ENCODE results near the gene RAB3IP.
"Not testable (repeated sequence)": the region's sequence is repeated elsewhere in the genome, so short reads cannot be mapped to it uniquely, and the experiment has no call there.

The RAB3IP gene

DNA sequence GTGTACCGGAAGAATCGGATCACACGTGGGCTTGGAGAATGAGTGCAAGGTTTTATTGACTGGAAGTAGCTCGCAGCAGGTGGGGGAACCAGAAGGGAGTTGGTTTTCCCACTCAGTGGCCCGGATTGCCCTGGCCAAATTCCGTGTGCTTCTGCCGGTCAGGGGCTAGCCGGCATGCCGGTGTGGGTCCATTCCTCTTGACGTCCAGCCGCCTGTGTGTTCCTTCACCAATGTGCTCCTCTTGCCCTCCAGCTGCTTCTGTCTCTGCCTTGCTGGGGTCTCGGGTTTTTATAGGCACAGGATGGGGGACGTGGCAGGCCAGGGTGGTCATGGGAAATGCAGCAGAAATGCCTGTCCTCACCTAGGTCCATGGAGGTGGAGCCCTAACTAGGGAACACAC, 97.4 kb downstream of the RAB3IP start:
- DNase-seq (ENCODE audit: low spot score) = no peak

DNA sequence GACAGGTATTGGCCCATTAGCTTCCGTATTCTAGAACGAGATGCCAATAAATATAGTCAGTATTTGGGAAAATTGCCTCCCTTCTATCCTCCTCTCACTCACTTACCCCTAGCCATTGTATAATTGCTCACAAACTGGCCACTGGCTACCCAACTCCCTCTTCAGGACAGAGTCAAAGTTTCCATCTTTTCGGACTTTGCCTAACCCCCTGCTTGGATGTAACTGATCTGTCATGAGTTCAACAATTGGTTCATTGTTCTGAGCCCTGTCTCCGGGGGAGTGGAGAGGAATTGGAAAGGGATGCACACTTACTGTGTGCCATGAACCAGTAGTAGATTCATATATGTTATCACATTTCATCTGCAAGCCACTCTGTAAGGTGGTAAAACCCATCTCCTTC, 98.5 kb downstream of the RAB3IP start:
- DNase-seq (ENCODE audit: low spot score) = no peak

DNA sequence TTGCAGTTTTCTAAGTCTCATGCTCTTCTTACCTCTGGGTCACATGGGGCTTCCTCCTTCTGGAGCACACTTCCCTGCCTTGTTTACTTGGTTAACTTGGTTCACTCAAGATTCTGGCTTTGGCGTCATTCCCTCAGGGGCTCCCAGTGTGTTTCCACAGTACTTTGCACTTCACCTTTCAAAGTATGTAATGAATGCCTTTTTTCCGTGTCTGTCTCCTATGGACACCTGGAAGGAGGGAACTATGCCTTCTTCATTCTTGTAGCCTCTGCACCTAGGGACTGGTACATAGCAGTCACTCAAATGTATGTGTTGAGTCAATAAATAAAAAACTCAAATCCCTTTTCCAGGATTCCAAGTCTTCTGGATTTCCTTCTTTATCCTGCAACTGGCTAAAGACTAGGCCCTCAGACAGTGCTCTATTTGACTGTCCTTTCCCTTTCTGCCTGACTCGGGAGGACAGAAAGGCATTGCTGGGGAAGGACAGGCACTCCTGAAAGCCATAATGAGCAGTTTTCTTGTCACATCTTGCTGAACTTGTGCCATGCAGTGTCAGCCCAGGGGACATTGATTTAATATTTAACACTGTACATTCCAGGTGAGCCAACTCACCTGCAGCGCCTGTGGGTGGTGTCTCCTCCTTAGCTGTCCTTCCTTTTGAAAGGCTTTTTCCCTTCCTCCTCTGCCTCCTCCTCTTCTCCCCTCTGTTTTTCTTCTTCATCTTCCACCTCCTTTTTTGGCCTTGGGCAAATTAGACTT, 99.2 kb downstream of the RAB3IP start:
- no peak for DNase-seq (ENCODE audit: low spot score)

DNA sequence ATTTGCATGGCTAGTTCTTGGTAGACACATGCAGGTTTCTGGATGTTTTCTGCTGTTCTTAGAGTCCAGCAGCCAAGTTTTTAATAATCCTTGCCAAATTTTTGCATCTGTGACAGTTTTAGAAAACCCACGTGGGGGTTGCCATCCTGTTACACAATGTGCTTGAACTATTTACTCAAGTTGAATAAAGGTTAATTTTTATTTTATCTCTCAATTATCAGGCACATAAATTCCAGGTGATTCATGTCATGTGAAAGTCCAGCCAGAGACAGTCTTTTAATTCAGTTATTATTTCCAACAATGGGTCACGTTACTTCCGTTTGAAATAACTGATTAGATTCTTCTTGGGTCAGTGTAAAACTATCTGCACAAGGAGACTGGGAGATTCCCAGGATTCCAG, 102.1 kb downstream of the RAB3IP start:
- no peak for DNase-seq (ENCODE audit: low spot score)

DNA sequence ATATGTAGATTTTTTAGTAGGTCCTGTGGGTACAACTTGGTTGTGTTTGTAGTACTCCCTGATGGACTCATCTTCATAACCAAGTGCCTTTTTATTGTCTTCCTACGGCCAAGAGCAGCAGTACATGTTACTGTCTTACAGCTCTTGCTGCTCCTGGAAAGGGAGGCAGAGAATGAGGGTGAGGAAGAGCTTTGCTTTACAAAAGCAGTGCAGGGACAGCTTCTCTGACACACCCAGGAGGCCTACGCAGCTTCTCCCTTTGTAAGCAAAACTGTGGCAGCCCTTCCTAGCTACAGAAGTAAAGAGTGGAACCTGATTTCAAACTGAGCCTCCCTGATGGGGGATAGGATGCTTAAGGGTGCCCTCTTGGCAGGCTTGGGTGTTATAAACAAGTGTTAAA, 104.9 kb downstream of the RAB3IP start:
- no peak for DNase-seq (ENCODE audit: low spot score)

DNA sequence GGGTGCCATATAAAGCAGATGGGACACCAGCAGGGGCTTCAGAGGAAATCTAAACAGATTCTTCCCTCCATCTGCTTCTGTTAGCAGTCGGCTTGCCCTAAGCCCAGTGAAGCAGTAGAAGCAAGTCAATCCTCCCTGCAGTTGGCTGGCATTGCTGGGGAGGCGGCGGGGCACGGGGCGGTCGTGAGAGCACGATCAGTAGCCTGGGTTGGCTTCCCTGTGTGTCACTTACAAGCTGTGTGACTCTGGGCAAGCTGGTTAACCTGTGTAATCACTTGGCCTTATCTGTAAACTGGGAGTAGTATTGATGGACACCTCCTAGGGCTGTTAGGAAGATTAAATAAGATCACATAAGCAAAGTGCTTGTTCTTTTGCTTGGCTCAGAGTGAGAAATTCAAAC, 105.8 kb downstream of the RAB3IP start:
- DNase-seq (ENCODE audit: low spot score) = no peak

DNA sequence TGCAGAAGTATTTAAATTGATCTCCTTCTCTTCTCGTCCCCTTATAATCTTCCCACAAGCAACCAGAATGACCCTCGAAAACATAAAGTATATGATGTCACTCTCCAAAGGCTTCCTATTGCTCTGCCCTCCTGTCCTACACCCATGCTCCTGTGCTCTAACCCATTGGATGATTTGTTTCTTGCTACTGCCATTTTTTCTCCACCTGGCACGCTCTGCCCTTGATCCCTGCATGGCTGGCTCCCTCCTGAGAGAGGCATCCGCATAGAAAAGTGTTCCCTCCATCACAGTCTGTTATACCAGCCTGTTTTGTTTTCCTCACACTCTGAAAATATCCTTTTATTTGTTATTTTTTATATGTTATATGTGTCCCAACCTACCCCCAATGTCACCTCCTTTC, 106.2 kb downstream of the RAB3IP start:
- no peak for DNase-seq (ENCODE audit: low spot score)

DNA sequence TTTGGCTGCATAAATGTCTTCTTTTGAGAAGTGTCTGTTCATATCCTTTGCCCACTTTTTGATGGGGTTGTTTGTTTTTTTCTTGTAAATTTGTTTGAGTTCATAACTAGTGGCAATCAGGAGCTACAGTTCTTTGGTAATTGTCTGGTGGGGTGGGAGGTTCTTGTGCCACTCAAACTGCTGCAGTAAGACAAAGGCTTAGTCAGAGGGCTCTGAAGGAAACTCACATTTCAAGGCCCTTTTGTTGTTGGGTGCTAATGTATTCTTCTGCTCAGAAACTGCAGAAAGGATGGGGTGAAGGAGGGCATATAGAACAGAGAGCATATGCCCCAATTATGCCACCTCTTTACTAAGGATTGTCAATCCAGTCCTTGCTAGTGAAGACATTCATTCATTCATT, 108.3 kb downstream of the RAB3IP start:
- DNase-seq (ENCODE audit: low spot score) = no peak

DNA sequence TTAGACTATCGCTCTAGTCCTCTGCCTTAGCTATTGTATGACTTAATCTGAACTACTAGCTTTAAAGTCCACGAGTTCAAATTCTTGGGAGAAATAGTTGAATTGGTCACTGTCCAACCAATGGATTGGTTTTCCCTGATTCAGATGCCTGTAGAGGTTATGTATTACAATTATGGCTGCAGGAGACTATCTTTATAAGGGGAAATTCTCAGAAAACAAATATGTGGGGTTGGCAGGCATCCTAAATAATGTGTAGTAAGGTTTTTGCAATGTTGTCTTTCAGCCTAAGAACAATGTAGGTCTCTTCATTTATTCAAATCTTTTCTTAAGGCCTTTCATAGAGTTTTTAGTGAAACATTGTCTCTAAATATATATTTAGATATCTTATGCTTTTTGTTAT, 113.3 kb downstream of the RAB3IP start:
- DNase-seq (ENCODE audit: low spot score) = no peak

DNA sequence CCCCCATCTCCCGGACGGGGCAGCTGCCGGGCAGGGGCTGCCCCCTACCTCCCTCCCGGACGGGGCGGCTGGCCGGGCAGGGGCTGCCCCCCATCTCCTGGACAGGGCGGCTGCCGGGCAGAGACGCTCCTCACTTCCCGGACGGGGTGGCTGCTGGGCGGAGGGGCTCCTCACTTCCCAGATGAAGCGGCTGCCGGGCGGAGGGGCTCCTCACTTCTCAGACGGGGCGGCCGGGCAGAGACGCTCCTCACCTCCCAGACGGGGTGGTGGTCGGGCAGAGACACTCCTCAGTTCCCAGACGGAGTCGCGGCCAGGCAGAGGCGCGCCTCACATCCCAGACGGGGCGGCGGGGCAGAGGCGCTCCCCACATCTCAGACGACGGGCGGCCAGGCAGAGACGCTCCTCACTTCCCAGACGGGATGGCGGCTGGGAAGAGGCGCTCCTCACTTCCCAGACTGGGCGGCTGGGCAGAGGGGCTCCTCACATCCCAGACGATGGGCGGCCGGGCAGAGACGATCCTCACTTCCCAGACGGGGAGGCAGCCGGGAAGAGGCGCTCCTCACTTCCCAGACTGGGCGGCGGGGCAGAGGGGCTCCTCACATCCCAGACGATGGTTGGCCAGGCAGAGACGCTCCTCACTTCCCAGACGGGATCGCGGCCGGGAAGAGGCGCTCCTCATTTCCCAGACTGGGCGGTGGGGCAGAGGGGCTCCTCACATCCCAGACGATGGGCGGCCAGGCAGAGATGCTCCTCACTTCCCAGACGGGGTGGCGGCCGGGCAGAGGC, 114.7 kb downstream of the RAB3IP start:
- DNase-seq (ENCODE audit: low spot score) = not testable (repeated sequence)

DNA sequence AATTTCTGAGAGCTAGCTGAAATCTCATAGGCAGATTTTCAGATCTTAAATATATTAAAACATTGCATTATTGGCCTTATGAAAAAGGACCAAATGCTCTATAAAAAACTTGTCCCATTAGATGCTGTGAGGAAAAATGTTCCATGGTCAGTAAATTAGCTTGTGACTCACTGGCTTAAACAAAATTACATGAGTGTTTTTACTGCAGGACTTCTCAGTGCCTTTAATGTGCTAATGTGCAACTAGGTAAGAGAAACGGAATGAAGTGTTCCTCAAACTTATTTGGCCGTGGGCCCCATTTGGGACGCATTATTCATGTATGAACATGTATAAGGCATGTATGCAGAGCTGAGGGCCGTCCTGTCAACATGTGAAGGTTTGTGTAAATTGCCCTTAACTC, 128.0 kb downstream of the RAB3IP start:
- DNase-seq (ENCODE audit: low spot score) = no peak

DNA sequence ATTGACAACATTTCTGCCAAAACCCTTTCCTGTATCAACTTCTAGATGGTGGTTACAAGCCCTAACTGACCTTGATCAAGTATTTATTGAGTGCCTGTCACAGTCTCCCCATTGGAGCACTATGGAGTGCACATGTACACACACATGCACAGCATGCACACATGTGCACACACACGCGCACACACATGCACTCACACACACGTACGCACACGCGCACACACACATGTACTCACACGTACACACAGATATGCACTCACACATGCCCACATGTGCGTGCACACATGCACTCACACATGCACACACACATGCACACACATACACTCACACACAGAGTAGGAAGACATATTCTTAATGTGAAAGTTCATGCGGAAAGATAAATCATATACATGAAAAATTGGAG, 130.0 kb downstream of the RAB3IP start:
- DNase-seq (ENCODE audit: low spot score) = no peak

DNA sequence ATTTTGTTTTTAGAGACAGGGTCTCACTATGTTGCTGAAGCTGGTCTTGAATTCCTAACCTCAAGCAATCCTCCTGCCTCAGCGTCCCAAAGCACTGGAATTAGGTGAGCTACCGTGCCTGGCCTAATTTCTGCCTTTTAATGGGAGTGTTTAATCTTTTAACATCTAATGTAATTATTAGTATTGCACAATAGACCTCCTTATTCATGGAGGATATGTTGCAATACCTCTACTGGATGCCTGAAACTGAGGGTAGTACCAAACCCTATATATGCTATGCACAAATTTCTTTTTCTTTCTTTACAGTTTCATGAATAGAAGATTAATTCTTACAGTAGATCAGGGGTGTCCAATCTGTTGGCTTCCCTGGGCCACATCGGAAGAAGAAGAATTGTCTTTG, 134.1 kb downstream of the RAB3IP start:
- no peak for DNase-seq (ENCODE audit: low spot score)

Measured in CD4-positive, alpha-beta T cell treated with Interleukin-6 at 100 ng/mL for 8 hours (primary cell).